Measurements from ENCODE around the gene GGACT.

The GGACT gene

DNA sequence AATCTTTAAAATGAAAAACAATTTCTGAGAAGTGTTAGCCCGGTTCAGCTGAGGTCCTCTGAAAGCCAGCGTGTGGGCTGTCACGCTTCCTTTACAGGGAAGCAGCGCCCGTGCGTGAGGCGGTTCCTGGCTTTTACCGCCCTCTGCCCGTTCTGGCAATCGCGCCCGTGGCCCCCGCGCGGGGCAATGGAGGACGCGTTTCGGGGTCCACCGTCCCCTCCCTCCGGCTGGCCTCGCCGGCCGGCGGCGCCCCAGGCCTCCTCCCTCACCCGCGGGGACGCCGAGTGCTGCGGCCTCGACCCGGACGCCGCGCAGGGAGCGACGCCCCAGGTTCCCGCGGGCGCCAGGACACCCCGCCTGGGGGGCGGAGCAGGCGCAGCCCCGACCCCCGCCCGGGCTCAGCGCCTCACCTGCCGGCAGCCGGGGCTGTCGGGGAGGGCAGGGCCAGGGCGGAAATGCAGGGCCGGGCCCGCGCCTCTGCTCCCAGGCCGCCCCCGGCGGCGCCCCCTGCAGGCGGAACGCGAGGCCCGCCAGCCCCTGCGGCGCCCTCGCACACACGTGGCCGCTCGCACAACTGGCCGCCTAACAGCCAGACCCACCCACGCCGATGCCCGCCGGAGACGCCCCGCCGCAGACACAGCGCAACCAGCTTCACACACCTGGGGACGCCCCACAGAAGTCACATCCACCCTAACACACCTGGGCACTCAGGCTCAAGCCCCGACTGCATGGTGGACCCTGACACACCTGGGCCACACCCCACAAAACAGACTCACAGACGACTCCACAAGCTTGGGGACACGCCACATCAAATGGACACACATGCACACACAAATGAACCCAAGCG, at the start of gene GGACT (continued):
- TF ChIP-seq EGR2 (tag by site-specific recombination; IDR thresholded peaks at IDR 0.05; ENCODE audit: low read depth) (0 out of 2 replicates have a peak, but pooled peaks have one; percentile 30), ZNF530 (tag by site-specific recombination; IDR thresholded peaks at IDR 0.05; ENCODE audit: low read depth) (no peak), OSR2 (tag by site-specific recombination; IDR thresholded peaks at IDR 0.05) (no peak), SP7 (tag by site-specific recombination; IDR thresholded peaks at IDR 0.05) (peak; percentile 27; the same call in 1 of the 2 replicates)

DNA sequence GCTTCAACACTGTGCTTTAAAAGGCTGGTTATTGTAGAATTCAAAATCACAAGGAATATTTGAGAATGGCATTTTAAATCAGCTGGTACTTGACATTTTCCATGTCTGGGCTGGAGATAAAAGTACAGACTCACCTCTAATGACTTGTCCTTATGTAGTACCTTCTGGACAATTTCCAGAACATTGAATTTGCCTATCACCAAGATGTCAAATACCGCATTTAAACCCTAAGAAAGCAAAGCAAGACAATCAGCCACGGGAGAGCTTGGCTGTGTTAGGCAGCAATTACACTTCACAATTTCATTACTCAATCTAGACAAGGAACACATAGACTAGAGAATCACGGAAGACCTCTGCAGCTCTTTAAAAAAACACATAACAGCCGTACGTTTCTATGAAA, 49.2 kb upstream of the GGACT start:
- H3K27ac ChIP-seq (ENCODE audit: extremely low read depth, low read depth, low read length) = no peak overlapping the region

More for the DNA sequence above, 49.2 kb upstream of the GGACT start:
- Histone ChIP-seq H3K9me3 (ENCODE audit: control insufficient read depth, insufficient read depth, low read depth, low read length) (no peaks in the 10 kb centered on the region), H3K4me1 (ENCODE audit: control insufficient read depth, insufficient read depth, low read length) (no peaks in the 10 kb centered on the region), H3K4me3 (ENCODE audit: low read depth, low read length) (no peak overlapping the region), H3K36me3 (ENCODE audit: control insufficient read depth in 2 of 2, insufficient read depth in 1 of 2, low read length in 2 of 2) (peaks cover 0 to 47% of the 10 kb centered on the region in 2 experiments; a peak in 2 of 3 replicates)
- POLR2A ChIA-PET = no interaction called here
- CTCF ChIA-PET = interaction anchor here (0.6 to 0.7 kb wide), 2 partner anchors 491 to 812 kb away, joined by 3 read pairs; no protein-coding TSS in a partner anchor
- TF ChIP-seq GLI2 (tag by site-specific recombination; IDR thresholded peaks at IDR 0.05; ENCODE audit: borderline replicate concordance, low read depth) (no peak), ZNF175 (tag by site-specific recombination; IDR thresholded peaks at IDR 0.05) (no peak), ZNF548 (tag by site-specific recombination; IDR thresholded peaks at IDR 0.05) (no peak), ZNF266 (tag by site-specific recombination; IDR thresholded peaks at IDR 0.05; ENCODE audit: low read depth) (no peak), ZNF514 (tag by site-specific recombination; IDR thresholded peaks at IDR 0.05) (no peak), ZNF843 (tag by site-specific recombination; IDR thresholded peaks at IDR 0.05) (no peak), GLIS2 (tag by site-specific recombination; IDR thresholded peaks at IDR 0.05) (no peak), ZNF621 (tag by site-specific recombination; IDR thresholded peaks at IDR 0.05) (no peak), ZNF654 (tag by site-specific recombination; IDR thresholded peaks at IDR 0.05; ENCODE audit: low read depth) (no peak), ZNF571 (tag by site-specific recombination; IDR thresholded peaks at IDR 0.05) (no peak), ZNF211 (tag by site-specific recombination; IDR thresholded peaks at IDR 0.05; ENCODE audit: low read depth) (no peak), PRDM1 (tag by site-specific recombination; IDR thresholded peaks at IDR 0.05) (no peak), SETDB1 (IDR thresholded peaks at IDR 0.05; ENCODE audit: insufficient read length, low read length) (no peak)
- TF ChIP-seq, protein P1, sequence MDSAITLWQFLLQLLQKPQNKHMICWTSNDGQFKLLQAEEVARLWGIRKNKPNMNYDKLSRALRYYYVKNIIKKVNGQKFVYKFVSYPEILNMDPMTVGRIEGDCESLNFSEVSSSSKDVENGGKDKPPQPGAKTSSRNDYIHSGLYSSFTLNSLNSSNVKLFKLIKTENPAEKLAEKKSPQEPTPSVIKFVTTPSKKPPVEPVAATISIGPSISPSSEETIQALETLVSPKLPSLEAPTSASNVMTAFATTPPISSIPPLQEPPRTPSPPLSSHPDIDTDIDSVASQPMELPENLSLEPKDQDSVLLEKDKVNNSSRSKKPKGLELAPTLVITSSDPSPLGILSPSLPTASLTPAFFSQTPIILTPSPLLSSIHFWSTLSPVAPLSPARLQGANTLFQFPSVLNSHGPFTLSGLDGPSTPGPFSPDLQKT (IDR thresholded peaks at IDR 0.05; ENCODE audit: borderline replicate concordance, low read depth, low read length) = no peak
- TF ChIP-seq, protein P2, sequence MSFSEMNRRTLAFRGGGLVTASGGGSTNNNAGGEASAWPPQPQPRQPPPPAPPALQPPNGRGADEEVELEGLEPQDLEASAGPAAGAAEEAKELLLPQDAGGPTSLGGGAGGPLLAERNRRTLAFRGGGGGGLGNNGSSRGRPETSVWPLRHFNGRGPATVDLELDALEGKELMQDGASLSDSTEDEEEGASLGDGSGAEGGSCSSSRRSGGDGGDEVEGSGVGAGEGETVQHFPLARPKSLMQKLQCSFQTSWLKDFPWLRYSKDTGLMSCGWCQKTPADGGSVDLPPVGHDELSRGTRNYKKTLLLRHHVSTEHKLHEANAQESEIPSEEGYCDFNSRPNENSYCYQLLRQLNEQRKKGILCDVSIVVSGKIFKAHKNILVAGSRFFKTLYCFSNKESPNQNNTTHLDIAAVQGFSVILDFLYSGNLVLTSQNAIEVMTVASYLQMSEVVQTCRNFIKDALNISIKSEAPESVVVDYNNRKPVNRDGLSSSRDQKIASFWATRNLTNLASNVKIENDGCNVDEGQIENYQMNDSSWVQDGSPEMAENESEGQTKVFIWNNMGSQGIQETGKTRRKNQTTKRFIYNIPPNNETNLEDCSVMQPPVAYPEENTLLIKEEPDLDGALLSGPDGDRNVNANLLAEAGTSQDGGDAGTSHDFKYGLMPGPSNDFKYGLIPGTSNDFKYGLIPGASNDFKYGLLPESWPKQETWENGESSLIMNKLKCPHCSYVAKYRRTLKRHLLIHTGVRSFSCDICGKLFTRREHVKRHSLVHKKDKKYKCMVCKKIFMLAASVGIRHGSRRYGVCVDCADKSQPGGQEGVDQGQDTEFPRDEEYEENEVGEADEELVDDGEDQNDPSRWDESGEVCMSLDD (tag by site-specific recombination; IDR thresholded peaks at IDR 0.05) = no peak
- TF ChIP-seq, protein P3, sequence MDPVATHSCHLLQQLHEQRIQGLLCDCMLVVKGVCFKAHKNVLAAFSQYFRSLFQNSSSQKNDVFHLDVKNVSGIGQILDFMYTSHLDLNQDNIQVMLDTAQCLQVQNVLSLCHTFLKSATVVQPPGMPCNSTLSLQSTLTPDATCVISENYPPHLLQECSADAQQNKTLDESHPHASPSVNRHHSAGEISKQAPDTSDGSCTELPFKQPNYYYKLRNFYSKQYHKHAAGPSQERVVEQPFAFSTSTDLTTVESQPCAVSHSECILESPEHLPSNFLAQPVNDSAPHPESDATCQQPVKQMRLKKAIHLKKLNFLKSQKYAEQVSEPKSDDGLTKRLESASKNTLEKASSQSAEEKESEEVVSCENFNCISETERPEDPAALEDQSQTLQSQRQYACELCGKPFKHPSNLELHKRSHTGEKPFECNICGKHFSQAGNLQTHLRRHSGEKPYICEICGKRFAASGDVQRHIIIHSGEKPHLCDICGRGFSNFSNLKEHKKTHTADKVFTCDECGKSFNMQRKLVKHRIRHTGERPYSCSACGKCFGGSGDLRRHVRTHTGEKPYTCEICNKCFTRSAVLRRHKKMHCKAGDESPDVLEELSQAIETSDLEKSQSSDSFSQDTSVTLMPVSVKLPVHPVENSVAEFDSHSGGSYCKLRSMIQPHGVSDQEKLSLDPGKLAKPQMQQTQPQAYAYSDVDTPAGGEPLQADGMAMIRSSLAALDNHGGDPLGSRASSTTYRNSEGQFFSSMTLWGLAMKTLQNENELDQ (tag by site-specific recombination; IDR thresholded peaks at IDR 0.05; ENCODE audit: low read depth) = no peak
- TF ChIP-seq, protein P4, sequence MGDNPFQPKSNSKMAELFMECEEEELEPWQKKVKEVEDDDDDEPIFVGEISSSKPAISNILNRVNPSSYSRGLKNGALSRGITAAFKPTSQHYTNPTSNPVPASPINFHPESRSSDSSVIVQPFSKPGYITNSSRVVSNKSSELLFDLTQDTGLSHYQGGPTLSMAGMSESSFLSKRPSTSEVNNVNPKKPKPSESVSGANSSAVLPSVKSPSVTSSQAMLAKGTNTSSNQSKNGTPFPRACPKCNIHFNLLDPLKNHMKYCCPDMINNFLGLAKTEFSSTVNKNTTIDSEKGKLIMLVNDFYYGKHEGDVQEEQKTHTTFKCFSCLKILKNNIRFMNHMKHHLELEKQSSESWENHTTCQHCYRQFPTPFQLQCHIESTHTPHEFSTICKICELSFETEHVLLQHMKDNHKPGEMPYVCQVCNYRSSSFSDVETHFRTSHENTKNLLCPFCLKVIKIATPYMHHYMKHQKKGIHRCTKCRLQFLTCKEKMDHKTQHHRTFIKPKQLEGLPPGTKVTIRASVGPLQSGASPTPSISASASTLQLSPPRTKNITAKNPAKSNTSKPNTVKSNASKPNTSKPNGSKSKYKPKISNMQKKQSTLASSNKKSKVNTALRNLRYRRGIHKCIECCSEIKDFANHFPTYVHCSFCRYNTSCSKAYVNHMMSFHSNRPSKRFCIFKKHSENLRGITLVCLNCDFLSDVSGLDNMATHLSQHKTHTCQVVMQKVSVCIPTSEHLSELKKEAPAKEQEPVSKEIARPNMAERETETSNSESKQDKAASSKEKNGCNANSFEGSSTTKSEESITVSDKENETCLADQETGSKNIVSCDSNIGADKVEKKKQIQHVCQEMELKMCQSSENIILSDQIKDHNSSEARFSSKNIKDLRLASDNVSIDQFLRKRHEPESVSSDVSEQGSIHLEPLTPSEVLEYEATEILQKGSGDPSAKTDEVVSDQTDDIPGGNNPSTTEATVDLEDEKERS (tag by site-specific recombination; IDR thresholded peaks at IDR 0.05) = no peak
- TF ChIP-seq, protein P5, sequence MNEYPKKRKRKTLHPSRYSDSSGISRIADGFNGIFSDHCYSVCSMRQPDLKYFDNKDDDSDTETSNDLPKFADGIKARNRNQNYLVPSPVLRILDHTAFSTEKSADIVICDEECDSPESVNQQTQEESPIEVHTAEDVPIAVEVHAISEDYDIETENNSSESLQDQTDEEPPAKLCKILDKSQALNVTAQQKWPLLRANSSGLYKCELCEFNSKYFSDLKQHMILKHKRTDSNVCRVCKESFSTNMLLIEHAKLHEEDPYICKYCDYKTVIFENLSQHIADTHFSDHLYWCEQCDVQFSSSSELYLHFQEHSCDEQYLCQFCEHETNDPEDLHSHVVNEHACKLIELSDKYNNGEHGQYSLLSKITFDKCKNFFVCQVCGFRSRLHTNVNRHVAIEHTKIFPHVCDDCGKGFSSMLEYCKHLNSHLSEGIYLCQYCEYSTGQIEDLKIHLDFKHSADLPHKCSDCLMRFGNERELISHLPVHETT (tag by site-specific recombination; IDR thresholded peaks at IDR 0.05) = no peak
